Erythroblast (primary cell): ENCODE measurements around the gene CCDC154.

Experiments
- GATA1 ChIP-seq: IDR thresholded peaks from 2 replicates; pipeline ENCODE4 v1.6.1; 2011; ENCODE audit warnings: low read depth, mild to moderate bottlenecking, control low read depth, low read length, moderate library complexity
- POLR2A ChIP-seq: IDR thresholded peaks from 2 replicates; pipeline ENCODE4 v1.6.1; 2011; ENCODE audit warnings: mild to moderate bottlenecking, low read length

DNA sequence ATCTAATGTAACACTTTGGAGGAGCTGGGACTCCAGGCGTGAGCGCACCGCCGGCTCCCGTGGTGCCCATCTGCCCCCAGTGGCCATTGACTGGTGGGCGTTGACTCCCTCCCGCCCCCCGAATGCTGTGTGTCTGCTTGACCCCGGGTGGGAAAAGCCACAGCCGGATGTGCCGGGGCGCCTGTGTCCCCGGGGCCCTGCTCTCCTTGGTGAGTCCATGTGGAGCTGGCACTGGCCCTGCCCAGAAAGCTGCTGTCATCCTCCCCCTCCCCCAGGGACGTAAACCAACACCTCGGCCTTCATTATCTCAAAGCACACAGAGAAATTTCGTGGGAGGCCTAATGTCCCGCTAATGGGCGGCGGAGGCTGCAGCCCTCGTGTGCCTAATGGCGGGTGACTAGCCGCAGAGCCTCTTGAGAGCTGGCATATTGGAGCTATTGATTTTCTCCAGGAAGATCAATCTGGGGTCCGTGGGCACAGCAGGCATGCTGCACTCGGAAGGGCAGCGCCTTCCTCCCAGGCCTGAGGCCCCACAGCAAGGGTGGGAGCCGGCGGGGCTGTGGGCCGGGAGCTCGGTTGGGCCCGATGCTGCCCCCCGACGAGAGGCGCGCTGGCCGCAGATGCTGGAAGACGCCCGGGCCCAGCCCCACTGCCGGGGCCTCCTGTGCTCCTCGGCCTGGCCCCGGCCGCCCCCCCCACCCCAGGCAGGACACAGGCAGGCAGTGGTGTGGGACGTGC lies 17.5 kb downstream of the CCDC154 start:
- TF ChIP-seq POLR2A (no peak), GATA1 (no peak)
